SK-N-MC (cell line): Measurements from ENCODE around the gene LCN10.
"Not testable (repeated sequence)": the region's sequence is repeated elsewhere in the genome, so short reads cannot be mapped to it uniquely, and the experiment has no call there.

Source experiments
- DNase-seq: peaks from one replicate; pipeline ENCODE4 v3.0.0-alpha.2; 2011; ENCODE audit warnings: low read depth, low spot score
- H3K27ac ChIP-seq: fragments of 200-600 bp; sonication (generic); 2 replicates; pipeline ENCODE4 v1.5.1; 2016; ENCODE audit warnings: mixed run types
- H3K36me3 ChIP-seq: fragments of 200-600 bp; sonication (generic); 2 replicates; pipeline ENCODE4 v1.6.1; 2017; ENCODE audit warnings: antibody characterized with exemption, low read length, mixed read lengths; ENCODE audit not compliant: insufficient read depth
- H3K4me3 ChIP-seq: fragments of 200-600 bp; sonication (generic); 2 replicates; pipeline ENCODE4 v1.5.1; 2016
- H3K9ac ChIP-seq: fragments of 200-600 bp; sonication (generic); 2 replicates; pipeline ENCODE4 v1.8.0; 2017; ENCODE audit warnings: mixed run types, mixed read lengths; ENCODE audit not compliant: insufficient read length
- H3K9me3 ChIP-seq: fragments of 200-600 bp; sonication (generic); 2 replicates; pipeline ENCODE4 v1.6.1; 2017; ENCODE audit warnings: low read depth, mild to moderate bottlenecking, antibody characterized with exemption, low read length, moderate library complexity, mixed read lengths
- EZH2 ChIP-seq: fragments of 200-600 bp; sonication (generic); IDR thresholded peaks from one replicate; pipeline ENCODE4 v1.6.1; 2017; ENCODE audit warnings: antibody characterized with exemption
- FOXP2 ChIP-seq: optimal IDR thresholded peaks from 2 replicates; pipeline ENCODE3; 2011; ENCODE audit warnings: mild to moderate bottlenecking, moderate library complexity; ENCODE audit not compliant: insufficient read depth; ENCODE audit errors: extremely low read length, control extremely low read depth
- POLR2AphosphoS5 ChIP-seq: IDR thresholded peaks from 2 replicates; pipeline ENCODE4 v1.6.1; 2012; ENCODE audit warnings: mild to moderate bottlenecking, low read depth, low read length, borderline replicate concordance

The LCN10 gene

DNA sequence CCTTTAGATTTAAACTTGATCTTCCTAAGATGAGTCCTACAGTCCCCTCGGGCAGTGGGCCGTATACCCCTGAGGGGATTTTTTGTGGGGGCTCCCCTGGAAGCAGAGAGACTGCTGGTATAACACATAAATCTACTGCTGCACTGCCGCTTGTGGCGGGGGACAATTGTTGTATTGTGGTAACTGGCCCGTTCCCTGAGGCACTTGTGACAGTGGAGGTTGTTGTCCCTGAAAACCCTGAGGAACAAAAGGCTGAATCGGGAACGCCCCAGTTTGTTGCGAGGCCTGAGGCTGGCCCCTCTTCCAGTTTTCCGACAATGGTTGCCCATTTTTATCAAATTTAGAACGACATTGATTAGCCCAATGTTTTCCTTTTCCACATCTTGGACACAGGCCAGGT, 43.7 kb upstream of the LCN10 start:
- TF ChIP-seq POLR2AphosphoS5 (no peak), EZH2 (no peak), FOXP2 (no peak)
- no peak overlapping the region for H3K27ac ChIP-seq
- H3K9ac ChIP-seq, result no peak overlapping the region
- no peaks in the 10 kb centered on the region for H3K36me3 ChIP-seq
- H3K4me3 ChIP-seq, result no peak overlapping the region
- H3K9me3 ChIP-seq, result no peaks in the 10 kb centered on the region
- DNase-seq, result no peak

DNA sequence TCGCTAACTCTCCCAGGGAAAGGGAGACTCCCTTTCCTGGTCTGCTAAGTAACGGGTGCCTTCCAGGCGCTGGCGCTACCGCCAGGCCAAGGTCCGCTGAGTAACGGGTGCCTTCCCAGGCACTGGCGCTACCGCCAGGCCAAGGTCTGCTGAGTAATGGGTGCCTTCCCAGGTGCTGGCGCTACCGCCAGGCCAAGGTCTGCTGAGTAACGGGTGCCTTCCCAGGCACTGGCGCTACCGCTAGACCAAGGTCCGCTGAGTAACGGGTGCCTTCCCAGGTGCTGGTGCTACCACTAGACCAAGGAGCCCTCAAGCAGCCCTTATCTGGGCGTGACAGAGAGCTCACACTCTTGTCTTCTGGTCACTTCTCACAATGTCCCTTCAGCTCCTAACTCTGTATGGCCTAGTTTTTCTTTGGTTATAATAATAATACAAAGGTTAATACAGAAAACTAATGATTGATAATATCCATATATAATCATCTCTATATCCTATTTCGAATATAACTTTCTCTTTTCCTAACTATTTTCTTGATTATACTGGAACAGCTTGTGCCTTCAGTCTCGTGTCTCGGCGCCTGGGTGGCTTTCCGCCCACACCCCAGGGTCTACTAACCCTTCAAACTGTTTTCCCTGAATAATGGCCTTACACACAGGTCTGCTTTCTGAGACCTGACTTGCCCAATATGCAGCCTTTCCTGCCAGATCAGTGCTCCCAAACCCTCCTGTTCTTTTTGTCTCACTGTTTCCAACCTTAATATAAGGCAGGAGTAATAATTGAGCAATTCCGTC, 43.0 kb upstream of the LCN10 start:
- not testable (repeated sequence) for H3K9me3 ChIP-seq, H3K36me3 ChIP-seq, DNase-seq, H3K9ac ChIP-seq, H3K4me3 ChIP-seq, H3K27ac ChIP-seq

DNA sequence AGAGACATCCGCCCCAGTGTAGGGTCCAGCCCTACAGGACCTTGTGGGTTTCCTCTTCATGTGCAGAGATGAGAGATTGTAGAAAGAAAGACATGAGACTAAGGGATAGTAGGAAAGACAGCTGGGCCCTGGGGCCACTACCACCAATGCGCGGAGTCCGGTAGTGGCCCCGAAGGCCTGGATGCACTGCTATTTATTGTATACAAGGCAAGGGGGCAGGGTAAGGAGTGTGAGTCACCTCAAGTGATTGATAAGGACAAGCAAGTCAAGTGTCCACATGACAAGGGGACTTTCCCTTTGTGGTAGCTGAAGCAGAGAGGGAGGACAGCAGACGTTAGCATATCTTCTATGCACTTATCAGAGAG, 42.2 kb upstream of the LCN10 start:
- H3K9me3 ChIP-seq, result no peaks in the 10 kb centered on the region

DNA sequence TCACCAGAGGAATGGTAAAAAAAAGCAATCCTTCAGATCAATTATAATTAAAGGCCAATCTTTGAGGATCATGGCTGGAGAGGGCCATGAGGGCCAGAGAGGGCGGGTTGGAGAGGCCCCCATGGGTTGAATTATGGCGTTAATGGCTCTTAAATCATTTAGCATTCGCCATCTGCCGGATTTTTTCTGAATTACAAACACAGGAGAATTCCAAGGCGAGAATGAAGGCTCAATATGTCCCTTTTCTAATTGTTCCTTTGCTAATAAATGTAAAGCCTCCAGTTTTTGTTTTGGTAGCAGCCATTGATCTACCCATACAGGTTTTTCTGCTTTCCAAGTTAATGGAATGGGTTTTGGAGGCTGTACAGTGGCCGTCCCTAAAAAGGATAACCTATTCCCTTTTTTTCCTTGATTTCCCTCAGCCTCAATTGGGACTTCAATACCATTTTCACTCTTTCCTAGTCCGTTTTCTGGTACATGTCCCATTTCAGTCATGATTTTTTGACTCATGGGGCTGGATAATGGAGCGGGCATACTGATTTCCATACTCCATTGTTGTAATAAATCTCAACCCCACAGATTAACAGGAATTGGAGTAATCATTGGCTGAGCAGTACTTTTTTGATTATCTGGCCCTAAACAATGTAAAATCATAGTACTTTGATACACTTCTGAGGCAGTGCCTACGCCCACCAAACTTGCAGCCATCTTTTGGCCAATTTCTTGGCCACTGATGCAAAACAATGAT, 41.7 kb upstream of the LCN10 start:
- no peak for TF ChIP-seq EZH2
- no peak for TF ChIP-seq FOXP2
- TF ChIP-seq POLR2AphosphoS5, result no peak
- no peak overlapping the region for H3K27ac ChIP-seq
- H3K9me3 ChIP-seq, result no peaks in the 10 kb centered on the region
- no peak overlapping the region for H3K4me3 ChIP-seq
- H3K9ac ChIP-seq, result no peak overlapping the region
- no peak for DNase-seq
- no peaks in the 10 kb centered on the region for H3K36me3 ChIP-seq

More for the DNA sequence above, 42.2 kb upstream of the LCN10 start:
- H3K9ac ChIP-seq, result no peak overlapping the region
- DNase-seq, result no peak
- TF ChIP-seq EZH2, result no peak
- no peak for TF ChIP-seq POLR2AphosphoS5
- TF ChIP-seq FOXP2, result no peak
- no peak overlapping the region for H3K27ac ChIP-seq
- H3K36me3 ChIP-seq, result no peaks in the 10 kb centered on the region
- no peak overlapping the region for H3K4me3 ChIP-seq

DNA sequence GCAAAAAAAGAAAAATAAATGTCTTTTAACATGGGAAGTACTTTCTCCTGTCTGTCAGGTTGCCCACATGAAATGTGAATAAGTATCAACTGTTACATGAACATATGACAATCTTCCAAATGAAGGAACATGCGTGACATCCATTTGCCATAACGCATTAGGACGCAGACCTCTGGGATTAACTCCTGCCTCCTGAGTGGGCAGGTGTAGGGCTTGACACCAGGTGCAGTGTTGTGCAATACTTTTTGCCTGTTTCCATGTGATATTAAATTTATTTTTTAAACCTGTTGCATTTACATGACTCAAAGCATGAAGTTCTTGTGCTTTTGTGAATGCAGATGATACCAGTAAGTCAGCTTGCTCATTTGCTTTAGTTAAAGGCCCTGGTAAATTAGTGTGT, 39.7 kb upstream of the LCN10 start:
- H3K9ac ChIP-seq, result no peak overlapping the region
- H3K4me3 ChIP-seq, result no peak overlapping the region
- no peaks in the 10 kb centered on the region for H3K9me3 ChIP-seq
- H3K27ac ChIP-seq, result no peak overlapping the region
- no peaks in the 10 kb centered on the region for H3K36me3 ChIP-seq
- DNase-seq, result no peak
- TF ChIP-seq EZH2 (no peak), POLR2AphosphoS5 (no peak), FOXP2 (no peak)

GRCh38 chr9:136779808-136780207, 37.1 kb upstream of the LCN10 start:
- H3K27ac ChIP-seq, result no peak overlapping the region
- H3K4me3 ChIP-seq, result no peak overlapping the region
- no peak overlapping the region for H3K9ac ChIP-seq
- no peak for TF ChIP-seq EZH2
- TF ChIP-seq FOXP2, result no peak
- TF ChIP-seq POLR2AphosphoS5, result no peak
- no peaks in the 10 kb centered on the region for H3K9me3 ChIP-seq
- H3K36me3 ChIP-seq, result no peaks in the 10 kb centered on the region
- no peak for DNase-seq

DNA sequence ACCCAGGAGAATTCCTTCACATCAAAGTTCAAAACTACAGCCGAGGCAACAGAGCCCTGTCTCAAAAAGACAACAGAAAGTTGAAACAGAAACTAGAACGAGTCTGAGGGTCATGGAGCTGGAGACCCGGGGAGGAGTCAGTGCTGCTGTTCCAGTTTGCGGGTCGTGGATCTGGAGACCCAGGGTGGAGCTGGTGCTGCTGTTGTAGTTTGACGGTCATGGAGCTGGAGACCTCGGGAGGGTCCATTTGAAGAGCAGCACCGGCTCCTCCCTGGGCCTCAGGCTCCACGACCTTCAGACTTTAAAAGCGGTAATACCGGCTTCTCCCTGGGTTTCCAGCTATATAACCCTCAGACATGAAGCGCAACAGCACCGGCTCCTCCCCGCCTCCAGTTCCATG, 34.6 kb upstream of the LCN10 start:
- Histone ChIP-seq H3K27ac (no peak overlapping the region), H3K9me3 (no peaks in the 10 kb centered on the region), H3K4me3 (no peak overlapping the region), H3K36me3 (no peaks in the 10 kb centered on the region), H3K9ac (no peak overlapping the region)
- TF ChIP-seq POLR2AphosphoS5 (no peak), FOXP2 (no peak), EZH2 (no peak)
- no peak for DNase-seq

GRCh38 chr9:136776947-136777346, 34.2 kb upstream of the LCN10 start:
- H3K27ac ChIP-seq, result no peak overlapping the region
- no peak for DNase-seq
- H3K9me3 ChIP-seq, result no peaks in the 10 kb centered on the region
- H3K36me3 ChIP-seq, result no peaks in the 10 kb centered on the region
- H3K4me3 ChIP-seq, result no peak overlapping the region
- TF ChIP-seq EZH2 (no peak), FOXP2 (no peak), POLR2AphosphoS5 (no peak)
- H3K9ac ChIP-seq, result no peak overlapping the region

DNA sequence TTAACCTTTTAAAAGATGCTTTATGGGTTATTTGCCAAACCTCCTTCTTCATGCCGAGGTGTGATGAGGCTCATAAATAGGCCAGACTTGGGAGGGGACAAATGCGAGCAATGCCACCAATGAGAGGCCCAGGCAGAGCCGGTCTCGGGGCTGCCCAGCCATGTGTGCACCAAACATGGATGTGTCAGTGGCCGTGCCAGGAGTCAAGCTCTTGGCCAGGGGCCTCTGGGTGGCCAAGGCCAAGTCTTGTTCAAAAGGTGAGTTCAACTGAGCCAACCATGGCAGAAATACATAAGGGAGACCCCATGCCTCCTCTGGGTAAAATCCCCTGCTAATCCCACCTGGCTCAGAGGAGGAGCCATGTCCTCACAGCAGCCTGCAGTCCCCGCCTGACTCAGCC, 32.5 kb upstream of the LCN10 start:
- no peak for TF ChIP-seq FOXP2
- TF ChIP-seq POLR2AphosphoS5, result no peak
- TF ChIP-seq EZH2, result no peak
- H3K9me3 ChIP-seq, result no peaks in the 10 kb centered on the region
- H3K36me3 ChIP-seq, result no peaks in the 10 kb centered on the region
- H3K27ac ChIP-seq, result no peak overlapping the region
- H3K4me3 ChIP-seq, result no peak overlapping the region
- DNase-seq, result no peak
- no peak overlapping the region for H3K9ac ChIP-seq
